SJSA1 (cell line): Measurements from ENCODE around the gene CHRNA9. TPM values are rescaled to one million over a fixed set of nuclear protein-coding genes. Genes with fewer than 3 reads are reported as not detected.

Source experiments
- DNase-seq, 2 experiments: peaks; one replicate each; pipeline ENCODE4 v3.0.0-alpha.2; 2015 to 2020; ENCODE audit warnings: low spot score in 2 of 2, low read depth in 1 of 2
- H3K27ac ChIP-seq: fragments of 250-450 bp; sonication (Bioruptor Pico); 2 replicates; pipeline ENCODE4 v1.5.1; 2020; ENCODE audit warnings: mild to moderate bottlenecking, moderate library complexity
- H3K27me3 ChIP-seq: fragments of 250-450 bp; sonication (Bioruptor Pico); replicated peaks from 2 replicates; pipeline ENCODE4 v1.5.1; 2020; ENCODE audit warnings: mild to moderate bottlenecking, moderate library complexity
- H3K36me3 ChIP-seq: fragments of 250-450 bp; sonication (Bioruptor Pico); 2 replicates; pipeline ENCODE4 v1.5.1; 2020; ENCODE audit warnings: mild to moderate bottlenecking
- H3K4me1 ChIP-seq: fragments of 250-450 bp; sonication (Bioruptor Pico); replicated peaks from 2 replicates; pipeline ENCODE4 v1.6.1; 2021; ENCODE audit warnings: mild to moderate bottlenecking
- H3K4me3 ChIP-seq: fragments of 250-450 bp; sonication (Bioruptor Pico); 2 replicates; pipeline ENCODE4 v1.5.1; 2020; ENCODE audit warnings: mild to moderate bottlenecking
- H3K9me3 ChIP-seq: fragments of 250-450 bp; sonication (Bioruptor Pico); replicated peaks from 2 replicates; pipeline ENCODE4 v1.5.1; 2020; ENCODE audit warnings: mild to moderate bottlenecking
- total RNA-seq: library from RNA; depleted of rRNA; stranded (reverse); fragments of >200 nt; shearing (Covaris generic); gene quantifications from 2 replicates; pipeline ENCODE4 v1.2.3, GENCODE V29; 2014

The CHRNA9 gene
- total RNA-seq, 1 experiment from 2014 or later = not detected

GRCh38 chr4:40337523-40337922 is 2.4 kb downstream of the CHRNA9 start:
- DNase-seq = no peak
- H3K4me3 ChIP-seq = no peak overlapping the region
- H3K4me1 ChIP-seq = no peaks in the 10 kb centered on the region
- no peaks in the 10 kb centered on the region for H3K9me3 ChIP-seq
- no peak overlapping the region for H3K27ac ChIP-seq
- no peaks in the 10 kb centered on the region for H3K27me3 ChIP-seq
- no peaks in the 10 kb centered on the region for H3K36me3 ChIP-seq

GRCh38 chr4:40340030-40340429 is 4.9 kb downstream of the CHRNA9 start:
- Histone ChIP-seq H3K4me3 (no peak overlapping the region), H3K27ac (no peak overlapping the region), H3K36me3 (no peaks in the 10 kb centered on the region), H3K9me3 (no peaks in the 10 kb centered on the region), H3K4me1 (no peaks in the 10 kb centered on the region), H3K27me3 (no peaks in the 10 kb centered on the region)
- DNase-seq = no peak

- Histone ChIP-seq H3K36me3 (no peaks in the 10 kb centered on the region), H3K4me1 (no peaks in the 10 kb centered on the region), H3K27me3 (no peaks in the 10 kb centered on the region), H3K27ac (no peak overlapping the region), H3K9me3 (no peaks in the 10 kb centered on the region), H3K4me3 (no peak overlapping the region)
- no peak for DNase-seq
Observed at GRCh38 chr4:40347472-40347871, 12.3 kb downstream of the CHRNA9 start.

- no peak overlapping the region for H3K27ac ChIP-seq
- H3K4me1 ChIP-seq = no peaks in the 10 kb centered on the region
Observed at GRCh38 chr4:40348000-40348399, 12.9 kb downstream of the CHRNA9 start.

GRCh38 chr4:40349561-40350198 is 14.5 kb downstream of the CHRNA9 start:
- H3K27ac ChIP-seq = no peak overlapping the region
- no peaks in the 10 kb centered on the region for H3K27me3 ChIP-seq
- H3K4me3 ChIP-seq = no peak overlapping the region
- no peaks in the 10 kb centered on the region for H3K9me3 ChIP-seq
- no peaks in the 10 kb centered on the region for H3K4me1 ChIP-seq
- no peak for DNase-seq
- H3K36me3 ChIP-seq = no peaks in the 10 kb centered on the region

More at GRCh38 chr4:40348000-40348399, 12.9 kb downstream of the CHRNA9 start:
- H3K36me3 ChIP-seq = no peaks in the 10 kb centered on the region
- H3K4me3 ChIP-seq = no peak overlapping the region
- no peaks in the 10 kb centered on the region for H3K9me3 ChIP-seq
- DNase-seq = no peak
- no peaks in the 10 kb centered on the region for H3K27me3 ChIP-seq

- DNase-seq = no peak
- Histone ChIP-seq H3K27me3 (no peaks in the 10 kb centered on the region), H3K4me3 (no peak overlapping the region), H3K4me1 (no peaks in the 10 kb centered on the region), H3K9me3 (no peaks in the 10 kb centered on the region), H3K36me3 (no peaks in the 10 kb centered on the region), H3K27ac (no peak overlapping the region)
Observed at GRCh38 chr4:40350627-40351227, 15.6 kb downstream of the CHRNA9 start.

GRCh38 chr4:40354158-40354557 is 19.0 kb downstream of the CHRNA9 start:
- H3K27me3 ChIP-seq = no peaks in the 10 kb centered on the region
- DNase-seq = no peak
- no peaks in the 10 kb centered on the region for H3K9me3 ChIP-seq
- no peaks in the 10 kb centered on the region for H3K4me1 ChIP-seq
- no peak overlapping the region for H3K27ac ChIP-seq
- H3K4me3 ChIP-seq = no peak overlapping the region
- H3K36me3 ChIP-seq = no peaks in the 10 kb centered on the region

GRCh38 chr4:40355131-40355530 is 20.0 kb downstream of the CHRNA9 start:
- Histone ChIP-seq H3K36me3 (no peaks in the 10 kb centered on the region), H3K4me1 (no peaks in the 10 kb centered on the region), H3K9me3 (no peaks in the 10 kb centered on the region), H3K27me3 (no peaks in the 10 kb centered on the region), H3K27ac (no peak overlapping the region), H3K4me3 (no peak overlapping the region)
- DNase-seq = no peak

- Histone ChIP-seq H3K9me3 (no peaks in the 10 kb centered on the region), H3K36me3 (no peaks in the 10 kb centered on the region), H3K4me1 (no peaks in the 10 kb centered on the region), H3K4me3 (no peak overlapping the region), H3K27ac (no peak overlapping the region), H3K27me3 (no peaks in the 10 kb centered on the region)
- DNase-seq = no peak
Observed at GRCh38 chr4:40357738-40358137, 22.6 kb downstream of the CHRNA9 start.

- no peaks in the 10 kb centered on the region for H3K27me3 ChIP-seq
- no peaks in the 10 kb centered on the region for H3K9me3 ChIP-seq
- DNase-seq = no peak
- H3K27ac ChIP-seq = no peak overlapping the region
- H3K4me1 ChIP-seq = no peaks in the 10 kb centered on the region
- no peaks in the 10 kb centered on the region for H3K36me3 ChIP-seq
- no peak overlapping the region for H3K4me3 ChIP-seq
Observed at GRCh38 chr4:40361338-40361737, 26.2 kb downstream of the CHRNA9 start.

GRCh38 chr4:40363382-40363920 is 28.3 kb downstream of the CHRNA9 start:
- no peaks in the 10 kb centered on the region for H3K9me3 ChIP-seq
- no peak overlapping the region for H3K4me3 ChIP-seq
- no peaks in the 10 kb centered on the region for H3K4me1 ChIP-seq
- H3K27me3 ChIP-seq = no peaks in the 10 kb centered on the region
- H3K36me3 ChIP-seq = no peaks in the 10 kb centered on the region
- DNase-seq = no peak
- H3K27ac ChIP-seq = no peak overlapping the region

GRCh38 chr4:40363945-40364344 is 28.8 kb downstream of the CHRNA9 start:
- Histone ChIP-seq H3K27ac (no peak overlapping the region), H3K27me3 (no peaks in the 10 kb centered on the region), H3K4me3 (no peak overlapping the region), H3K36me3 (no peaks in the 10 kb centered on the region), H3K4me1 (no peaks in the 10 kb centered on the region), H3K9me3 (no peaks in the 10 kb centered on the region)
- DNase-seq = no peak

GRCh38 chr4:40365766-40366165 is 30.6 kb downstream of the CHRNA9 start:
- H3K27me3 ChIP-seq = no peaks in the 10 kb centered on the region
- no peaks in the 10 kb centered on the region for H3K9me3 ChIP-seq
- H3K4me1 ChIP-seq = no peaks in the 10 kb centered on the region
- no peaks in the 10 kb centered on the region for H3K36me3 ChIP-seq
- H3K27ac ChIP-seq = no peak overlapping the region
- DNase-seq = no peak
- H3K4me3 ChIP-seq = no peak overlapping the region

GRCh38 chr4:40367451-40367850 is 32.3 kb downstream of the CHRNA9 start:
- no peaks in the 10 kb centered on the region for H3K9me3 ChIP-seq
- no peaks in the 10 kb centered on the region for H3K27me3 ChIP-seq
- H3K4me1 ChIP-seq = no peaks in the 10 kb centered on the region
- no peak overlapping the region for H3K27ac ChIP-seq
- no peak for DNase-seq
- H3K36me3 ChIP-seq = no peaks in the 10 kb centered on the region
- H3K4me3 ChIP-seq = no peak overlapping the region
